GM19025 (cell line): Measurements from ENCODE around the gene PLEKHF1.

Source experiments
- ATAC-seq: cut with Tn5 transposase; IDR thresholded peaks from one replicate; pipeline ENCODE4 v1.9.1; 2021; ENCODE audit warnings: mild to moderate bottlenecking, low read depth, moderate library complexity; ENCODE audit not compliant: unreplicated experiment

PLEKHF1 gene

GRCh38 chr19:29634002-29634401 is 31.3 kb upstream of the PLEKHF1 start:
- no peak for ATAC-seq

- ATAC-seq, result no peak
These were observed 30.7 kb upstream of the PLEKHF1 start for GRCh38 chr19:29634423-29635130.

GRCh38 chr19:29635963-29636362 is 29.3 kb upstream of the PLEKHF1 start:
- no peak for ATAC-seq

- ATAC-seq, result no peak
These were observed 28.5 kb upstream of the PLEKHF1 start for GRCh38 chr19:29636553-29637360.

- ATAC-seq, result no peak
These were observed 26.2 kb upstream of the PLEKHF1 start for GRCh38 chr19:29639086-29639485.

- no peak for ATAC-seq
These were observed 25.0 kb upstream of the PLEKHF1 start for GRCh38 chr19:29640231-29640630.

- no peak for ATAC-seq
These were observed 23.7 kb upstream of the PLEKHF1 start for GRCh38 chr19:29641597-29641996.

GRCh38 chr19:29643361-29643935 is 21.8 kb upstream of the PLEKHF1 start:
- ATAC-seq, result no peak

GRCh38 chr19:29644210-29644609 is 21.1 kb upstream of the PLEKHF1 start:
- ATAC-seq, result no peak

- no peak for ATAC-seq
These were observed 19.8 kb upstream of the PLEKHF1 start for GRCh38 chr19:29645491-29645867.

GRCh38 chr19:29645911-29646310 is 19.4 kb upstream of the PLEKHF1 start:
- no peak for ATAC-seq

- no peak for ATAC-seq
These were observed 14.4 kb upstream of the PLEKHF1 start for GRCh38 chr19:29650772-29651387.

GRCh38 chr19:29651622-29652394 is 13.5 kb upstream of the PLEKHF1 start:
- no peak for ATAC-seq

- ATAC-seq, result no peak
These were observed 11.9 kb upstream of the PLEKHF1 start for GRCh38 chr19:29653398-29653797.

GRCh38 chr19:29655648-29656335 is 9.5 kb upstream of the PLEKHF1 start:
- ATAC-seq, result no peak

- no peak for ATAC-seq
These were observed 6.9 kb upstream of the PLEKHF1 start for GRCh38 chr19:29658221-29658991.

- ATAC-seq, result no peak
These were observed 4.4 kb upstream of the PLEKHF1 start for GRCh38 chr19:29660835-29661234.

- ATAC-seq, result no peak
These were observed 3.0 kb upstream of the PLEKHF1 start for GRCh38 chr19:29662278-29662603.
